Chondrocyte (in vitro differentiated cells): ENCODE data around the gene MKS1. TPM values are rescaled to one million over a fixed set of nuclear protein-coding genes. Genes with fewer than 3 reads are reported as not detected.

Source experiments
- DNase-seq: peaks from one replicate; pipeline ENCODE4 v3.0.0; 2021; ENCODE audit warnings: mixed read lengths, low spot score
- H3K27ac Mint-ChIP-seq: one replicate; pipeline ENCODE4 v1.8.0; 2021; ENCODE audit warnings: mild to moderate bottlenecking, moderate library complexity, mixed read lengths; ENCODE audit not compliant: unreplicated experiment
- H3K27me3 Mint-ChIP-seq: 2 replicates; pipeline ENCODE4 v1.8.0; 2021; ENCODE audit warnings: low read depth, mixed read lengths
- H3K36me3 Mint-ChIP-seq: 2 replicates; pipeline ENCODE4 v1.8.0; 2021; ENCODE audit warnings: low read depth, mixed read lengths
- H3K4me1 Mint-ChIP-seq: 2 replicates; pipeline ENCODE4 v1.8.0; 2021; ENCODE audit warnings: low read depth, mild to moderate bottlenecking, mixed read lengths
- H3K4me3 Mint-ChIP-seq: one replicate; pipeline ENCODE4 v1.8.0; 2021; ENCODE audit warnings: mild to moderate bottlenecking, moderate library complexity, mixed read lengths; ENCODE audit not compliant: unreplicated experiment
- H3K9me3 Mint-ChIP-seq: 2 replicates; pipeline ENCODE4 v1.8.0; 2021; ENCODE audit warnings: low read depth, mixed read lengths
- total RNA-seq: library from RNA; stranded (reverse); gene quantifications from 3 replicates; pipeline ENCODE4 v1.2.1, GENCODE V29; 2021
- TF ChIP-seq, protein P1 (sequence below): fragments of 200-600 bp; sonication (generic); IDR thresholded peaks from 2 replicates; pipeline ENCODE4 v1.5.0; 2021; ENCODE audit warnings: antibody characterized with exemption, mild to moderate bottlenecking, moderate library complexity

The MKS1 gene
- total RNA-seq, 1 donor from 2014 or later = 11.5 TPM

DNA sequence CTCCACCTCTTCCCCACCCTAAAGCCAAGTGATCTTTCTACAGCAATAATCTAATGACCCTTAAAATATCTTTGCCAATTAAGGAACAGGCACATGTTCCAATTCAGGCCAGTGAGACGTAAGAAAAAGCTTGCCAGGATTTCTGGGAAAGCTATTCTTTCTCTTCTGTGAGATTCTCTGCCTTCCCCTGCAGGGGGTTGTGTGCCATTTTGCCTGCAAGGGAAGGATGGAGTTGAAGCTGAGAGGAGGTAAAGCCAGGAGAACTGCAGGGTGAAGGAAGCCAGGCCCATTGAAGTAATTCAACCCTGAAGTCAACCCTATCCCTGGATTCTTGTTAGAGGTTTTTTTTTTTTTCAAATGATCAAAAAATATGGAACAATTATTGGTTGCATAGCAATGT, 10.3 kb upstream of the MKS1 start:
- peaks cover 3% of the 10 kb centered on the region for H3K4me1 Mint-ChIP-seq
- no peak for DNase-seq
- H3K9me3 Mint-ChIP-seq = no peaks in the 10 kb centered on the region
- H3K36me3 Mint-ChIP-seq = no peaks in the 10 kb centered on the region
- TF ChIP-seq, protein P1, sequence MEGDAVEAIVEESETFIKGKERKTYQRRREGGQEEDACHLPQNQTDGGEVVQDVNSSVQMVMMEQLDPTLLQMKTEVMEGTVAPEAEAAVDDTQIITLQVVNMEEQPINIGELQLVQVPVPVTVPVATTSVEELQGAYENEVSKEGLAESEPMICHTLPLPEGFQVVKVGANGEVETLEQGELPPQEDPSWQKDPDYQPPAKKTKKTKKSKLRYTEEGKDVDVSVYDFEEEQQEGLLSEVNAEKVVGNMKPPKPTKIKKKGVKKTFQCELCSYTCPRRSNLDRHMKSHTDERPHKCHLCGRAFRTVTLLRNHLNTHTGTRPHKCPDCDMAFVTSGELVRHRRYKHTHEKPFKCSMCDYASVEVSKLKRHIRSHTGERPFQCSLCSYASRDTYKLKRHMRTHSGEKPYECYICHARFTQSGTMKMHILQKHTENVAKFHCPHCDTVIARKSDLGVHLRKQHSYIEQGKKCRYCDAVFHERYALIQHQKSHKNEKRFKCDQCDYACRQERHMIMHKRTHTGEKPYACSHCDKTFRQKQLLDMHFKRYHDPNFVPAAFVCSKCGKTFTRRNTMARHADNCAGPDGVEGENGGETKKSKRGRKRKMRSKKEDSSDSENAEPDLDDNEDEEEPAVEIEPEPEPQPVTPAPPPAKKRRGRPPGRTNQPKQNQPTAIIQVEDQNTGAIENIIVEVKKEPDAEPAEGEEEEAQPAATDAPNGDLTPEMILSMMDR = no peak
- H3K27me3 Mint-ChIP-seq = peaks cover 14% of the 10 kb centered on the region
- H3K27ac Mint-ChIP-seq = no peak overlapping the region
- H3K4me3 Mint-ChIP-seq = no peak overlapping the region

DNA sequence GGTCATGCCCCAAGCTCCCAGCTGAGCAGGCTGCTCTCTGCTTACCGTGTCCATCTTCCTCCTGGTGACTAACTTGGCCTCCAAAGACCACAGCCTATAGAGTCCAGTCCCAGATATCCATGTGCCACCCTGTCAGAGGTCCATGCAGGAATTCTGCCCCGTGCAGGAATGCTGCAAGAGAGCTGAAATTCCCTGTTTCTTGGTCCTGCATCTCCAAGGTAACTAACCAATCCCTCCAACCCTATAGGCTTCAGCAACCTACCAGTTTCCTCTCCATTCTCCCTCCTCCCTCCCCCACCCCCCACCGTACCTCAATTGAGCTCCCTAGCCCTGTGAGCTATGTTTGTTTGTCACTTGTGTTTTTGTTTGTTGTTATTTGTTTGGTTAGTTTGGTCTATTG, 9.6 kb upstream of the MKS1 start:
- H3K27ac Mint-ChIP-seq = no peak overlapping the region
- no peaks in the 10 kb centered on the region for H3K36me3 Mint-ChIP-seq
- TF ChIP-seq, protein P1 = no peak
- peaks cover 8% of the 10 kb centered on the region for H3K4me1 Mint-ChIP-seq
- DNase-seq = no peak
- no peak overlapping the region for H3K4me3 Mint-ChIP-seq
- H3K9me3 Mint-ChIP-seq = no peaks in the 10 kb centered on the region
- peaks cover 11% of the 10 kb centered on the region for H3K27me3 Mint-ChIP-seq

DNA sequence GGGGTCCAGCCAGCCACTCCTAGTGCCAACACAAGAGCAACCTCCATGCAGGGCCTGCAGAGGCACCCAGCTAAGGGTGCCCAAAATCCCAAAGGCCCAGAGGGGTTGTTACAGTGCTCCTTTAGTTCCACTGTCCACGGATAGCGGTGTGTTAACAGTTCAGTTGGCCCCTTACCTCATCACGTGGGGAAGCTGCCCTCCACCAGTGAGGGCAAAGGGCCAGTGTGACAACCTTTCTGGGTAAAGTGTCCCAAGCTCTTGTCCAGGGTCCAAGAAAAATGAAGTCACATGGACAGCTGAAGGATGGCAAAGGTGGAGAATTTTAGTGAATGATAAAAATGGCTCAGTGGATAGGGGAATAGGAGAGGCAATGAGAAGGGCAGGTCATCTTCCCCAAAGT, 8.7 kb upstream of the MKS1 start:
- no peak for DNase-seq
- H3K27me3 Mint-ChIP-seq = peaks cover 8% of the 10 kb centered on the region
- TF ChIP-seq, protein P1 = no peak

DNA sequence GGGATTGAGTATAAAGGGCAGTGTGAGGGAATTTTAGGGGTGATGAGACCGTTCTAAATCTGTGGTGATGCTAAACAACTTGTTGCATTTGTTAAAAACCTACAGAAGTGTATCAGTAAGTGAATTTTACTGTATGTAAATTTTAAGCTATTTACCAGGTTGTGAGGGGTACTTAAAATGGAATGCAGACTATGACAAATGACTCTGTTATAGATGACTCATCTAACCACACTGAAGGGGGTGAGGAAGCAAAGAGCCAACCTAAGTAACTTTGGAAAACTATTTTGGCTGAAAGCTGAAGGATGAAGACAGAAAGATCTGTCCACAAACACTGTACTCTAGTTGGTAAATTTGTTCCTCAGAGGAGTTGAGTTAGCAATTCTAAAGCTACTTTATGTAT, 5.3 kb upstream of the MKS1 start:
- TF ChIP-seq, protein P1 = no peak
- H3K27me3 Mint-ChIP-seq = peaks cover 5% of the 10 kb centered on the region
- DNase-seq = no peak
- H3K4me3 Mint-ChIP-seq = no peak overlapping the region
- H3K27ac Mint-ChIP-seq = peak overlapping the region; percentile 53
- H3K4me1 Mint-ChIP-seq = peaks cover 11% of the 10 kb centered on the region
- no peaks in the 10 kb centered on the region for H3K36me3 Mint-ChIP-seq
- H3K9me3 Mint-ChIP-seq = no peaks in the 10 kb centered on the region

More for the DNA sequence above, 8.7 kb upstream of the MKS1 start:
- Mint-ChIP-seq H3K36me3 (no peaks in the 10 kb centered on the region), H3K4me1 (peaks cover 8% of the 10 kb centered on the region), H3K27ac (no peak overlapping the region), H3K9me3 (no peaks in the 10 kb centered on the region), H3K4me3 (no peak overlapping the region)

DNA sequence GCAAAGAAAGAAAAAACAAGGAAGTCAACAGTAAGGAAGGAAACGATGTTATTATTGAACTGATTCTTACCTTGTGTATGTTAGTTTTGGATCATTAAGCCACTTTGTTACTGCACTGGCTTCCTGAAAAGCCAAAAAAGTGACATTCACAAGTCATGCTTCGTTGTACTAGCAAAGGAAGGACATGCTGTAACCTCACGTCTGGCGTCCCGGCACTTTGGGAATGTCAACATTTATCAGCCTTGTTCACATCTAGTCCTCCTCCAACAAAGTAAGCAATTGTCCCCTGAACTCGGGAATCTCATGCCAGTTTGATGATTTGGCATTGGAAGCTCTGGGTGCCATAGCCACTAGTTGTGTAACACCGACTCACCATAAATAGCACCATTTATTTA, 731 bp upstream of the MKS1 start:
- Mint-ChIP-seq H3K9me3 (no peaks in the 10 kb centered on the region), H3K4me3 (peak overlapping the region; percentile 77), H3K4me1 (peaks cover 16% of the 10 kb centered on the region), H3K36me3 (no peaks in the 10 kb centered on the region), H3K27me3 (no peaks in the 10 kb centered on the region), H3K27ac (no peak overlapping the region)
- no peak for DNase-seq
- TF ChIP-seq, protein P1 = no peak
